Activated CD4-positive, alpha-beta T cell treated with anti-CD3 and anti-CD28 coated beads, Interleukin-10, Interleukin-2, amounts not matched to agents 100 ng/mL and 50 ng/mL, durations not matched to agents 16 hours and 8 hours (primary cell): ENCODE measurements around the gene NRK.
"Not testable (repeated sequence)": the region's sequence is repeated elsewhere in the genome, so short reads cannot be mapped to it uniquely, and the experiment has no call there.

Experiments used
- DNase-seq: peaks from one replicate; pipeline ENCODE4 v3.0.0-alpha.2; 2020

Gene NRK

GRCh38 chrX:105909576-105909975, 87.2 kb downstream of the NRK start:
- DNase-seq: no peak

GRCh38 chrX:105910563-105911105, 88.3 kb downstream of the NRK start:
- DNase-seq: no peak

- DNase-seq: no peak
Measured at GRCh38 chrX:105945266-105945665, 122.9 kb downstream of the NRK start.

GRCh38 chrX:105969487-105969886, 147.1 kb downstream of the NRK start:
- DNase-seq: no peak

- DNase-seq: no peak
Measured at GRCh38 chrX:105972690-105973386, 150.5 kb downstream of the NRK start.

- no peak for DNase-seq
Measured at GRCh38 chrX:105973387-105973739, 151.0 kb downstream of the NRK start.

GRCh38 chrX:105975382-105975781, 153.0 kb downstream of the NRK start:
- DNase-seq: peak; percentile 1

GRCh38 chrX:105981772-105982485, 159.6 kb downstream of the NRK start:
- DNase-seq: no peak

GRCh38 chrX:105988487-105988886, 166.1 kb downstream of the NRK start:
- DNase-seq: not testable (repeated sequence)

- no peak for DNase-seq
Measured at GRCh38 chrX:105999294-105999693, 177.0 kb downstream of the NRK start.

GRCh38 chrX:106000203-106000602, 177.9 kb downstream of the NRK start:
- no peak for DNase-seq

- DNase-seq: not testable (repeated sequence)
Measured at GRCh38 chrX:106000609-106001008, 178.3 kb downstream of the NRK start.

- no peak for DNase-seq
Measured at GRCh38 chrX:106005684-106006083, 183.3 kb downstream of the NRK start.

- no peak for DNase-seq
Measured at GRCh38 chrX:106007815-106008214, 185.5 kb downstream of the NRK start.
